ENCODE results near the gene GCNA. TPM values are rescaled to one million over a fixed set of nuclear protein-coding genes. Genes with fewer than 3 reads are reported as not detected.

GCNA gene
- total and polyA plus RNA-seq, 10 of the 15 experiments (the other 5 are each of a cell fraction or from before 2014, with no cell fraction given) = 0.37 to 1.6 (median 0.90) TPM

GRCh38 chrX:71619193-71619592 lies 41.0 kb downstream of the GCNA start:
- POLR2A ChIA-PET = interaction anchor here (1.5 to 2.4 kb wide), 4 partner anchors 10 to 85 kb away, joined by 4 to 10 read pairs (median 8); no protein-coding TSS in a partner anchor
- SMC1A ChIA-PET (ENCODE audit: uncharacterized antibody, unreplicated experiment) = interaction anchor here (0.6 to 9.3 kb wide), 11 partner anchors 10 to 104 kb away, joined by 3 to 119 read pairs (median 4); partner anchors contain the start of gene OGT
- Histone ChIP-seq H3K79me2 (ENCODE audit: control insufficient read depth, insufficient read depth, low read length) (peaks cover 22% of the 10 kb centered on the region), H3K4me3 (no peak overlapping the region), H3K4me2 (ENCODE audit: control insufficient read depth, insufficient read depth) (peak overlapping the region; percentile 80), H4K20me1 (ENCODE audit: control insufficient read depth, insufficient read depth) (no peaks in the 10 kb centered on the region), H3K27me3 (replicated peaks in 1 of 2; ENCODE audit: control insufficient read depth in 2 of 2, insufficient read depth in 2 of 2, low read length in 1 of 2) (no peaks in the 10 kb centered on the region), H3K9me3 (replicated peaks; ENCODE audit: control insufficient read depth, insufficient read depth, low read length) (no peaks in the 10 kb centered on the region; the same call in 1 of the 3 replicates), H3K9ac (ENCODE audit: control insufficient read depth, insufficient read depth, low read length) (peak overlapping the region; percentile 65), H3K4me1 (ENCODE audit: control insufficient read depth, insufficient read depth, low read length) (peaks cover 48% of the 10 kb centered on the region), H3K36me3 (ENCODE audit: control insufficient read depth in 2 of 2, insufficient read depth in 2 of 2, low read length in 1 of 2) (peaks cover 0 to 3% of the 10 kb centered on the region in 2 experiments; a peak in 2 of 4 replicates), H2AFZ (ENCODE audit: control insufficient read depth, low read depth, low read length) (no peak overlapping the region), H3K27ac (ENCODE audit: control insufficient read depth, insufficient read depth) (peak overlapping the region; percentile 90)
- CTCF ChIA-PET = interaction anchor here (0.7 to 3.4 kb wide), 8 partner anchors 8 to 106 kb away, joined by 3 to 24 read pairs (median 4); no protein-coding TSS in a partner anchor
- peak; percentile 39 for ATAC-seq
- FAIRE-seq = no peak
- in situ Hi-C loops (cut with MboI) (loop anchor here (5.0 kb wide), 1 partner anchor 33 kb away; no protein-coding TSS in a partner anchor), intact Hi-C loops (cut with micrococcal nuclease; ENCODE audit: unreplicated experiment) (loop anchor here (5.0 kb wide), 1 partner anchor 77 kb away; no protein-coding TSS in a partner anchor)
- no peak for DNase-seq (ENCODE audit: low read depth, low spot score)
- RAD21 ChIA-PET (ENCODE audit: unreplicated experiment) = interaction anchor here (0.9 to 3.8 kb wide), 9 partner anchors 14 to 88 kb away, joined by 3 to 24 read pairs (median 9); no protein-coding TSS in a partner anchor
- no TSS peak for BruUV-seq (replicated peaks)
- WGBS (ENCODE audit: insufficient coverage, insufficient replicate concordance, low lambda C conversion rate, missing lambda C conversion rate) = 56% methylated on average over 8 of the region's 8 CpGs
- TF ChIP-seq SMC3 (IDR thresholded peaks at IDR 0.05; ENCODE audit: borderline replicate concordance, low read length) = no peak
- TF ChIP-seq ZBTB4 (CRISPR knock-in tag; IDR thresholded peaks at IDR 0.05) = no peak
- TF ChIP-seq, protein P1, sequence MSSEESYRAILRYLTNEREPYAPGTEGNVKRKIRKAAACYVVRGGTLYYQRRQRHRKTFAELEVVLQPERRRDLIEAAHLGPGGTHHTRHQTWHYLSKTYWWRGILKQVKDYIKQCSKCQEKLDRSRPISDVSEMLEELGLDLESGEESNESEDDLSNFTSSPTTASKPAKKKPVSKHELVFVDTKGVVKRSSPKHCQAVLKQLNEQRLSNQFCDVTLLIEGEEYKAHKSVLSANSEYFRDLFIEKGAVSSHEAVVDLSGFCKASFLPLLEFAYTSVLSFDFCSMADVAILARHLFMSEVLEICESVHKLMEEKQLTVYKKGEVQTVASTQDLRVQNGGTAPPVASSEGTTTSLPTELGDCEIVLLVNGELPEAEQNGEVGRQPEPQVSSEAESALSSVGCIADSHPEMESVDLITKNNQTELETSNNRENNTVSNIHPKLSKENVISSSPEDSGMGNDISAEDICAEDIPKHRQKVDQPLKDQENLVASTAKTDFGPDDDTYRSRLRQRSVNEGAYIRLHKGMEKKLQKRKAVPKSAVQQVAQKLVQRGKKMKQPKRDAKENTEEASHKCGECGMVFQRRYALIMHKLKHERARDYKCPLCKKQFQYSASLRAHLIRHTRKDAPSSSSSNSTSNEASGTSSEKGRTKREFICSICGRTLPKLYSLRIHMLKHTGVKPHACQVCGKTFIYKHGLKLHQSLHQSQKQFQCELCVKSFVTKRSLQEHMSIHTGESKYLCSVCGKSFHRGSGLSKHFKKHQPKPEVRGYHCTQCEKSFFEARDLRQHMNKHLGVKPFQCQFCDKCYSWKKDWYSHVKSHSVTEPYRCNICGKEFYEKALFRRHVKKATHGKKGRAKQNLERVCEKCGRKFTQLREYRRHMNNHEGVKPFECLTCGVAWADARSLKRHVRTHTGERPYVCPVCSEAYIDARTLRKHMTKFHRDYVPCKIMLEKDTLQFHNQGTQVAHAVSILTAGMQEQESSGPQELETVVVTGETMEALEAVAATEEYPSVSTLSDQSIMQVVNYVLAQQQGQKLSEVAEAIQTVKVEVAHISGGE (CRISPR knock-in tag; IDR thresholded peaks at IDR 0.05) = no peak
- TF ChIP-seq SP1 (IDR thresholded peaks at IDR 0.05; ENCODE audit: low read depth, low read length) = peak; percentile 35
- TF ChIP-seq ZNF622 (IDR thresholded peaks at IDR 0.05) = no peak
- TF ChIP-seq RBBP5 (conservative IDR thresholded peaks at IDR 0.05) = no peak
- no peak for TF ChIP-seq SUPT20H (IDR thresholded peaks at IDR 0.05; ENCODE audit: borderline replicate concordance, control insufficient read depth, low read depth, low read length)
- peak; percentile 59; the same call in 1 of the 2 replicates for TF ChIP-seq PKNOX1 (IDR thresholded peaks at IDR 0.05)
- no peak for TF ChIP-seq NR2C1 (IDR thresholded peaks at IDR 0.05)
- no peak for TF ChIP-seq IRF3 (IDR thresholded peaks at IDR 0.05)
- TF ChIP-seq SIN3A (IDR thresholded peaks at IDR 0.05; ENCODE audit: low read depth, low read length) = no peak
- no peak for TF ChIP-seq MYB (IDR thresholded peaks at IDR 0.05; ENCODE audit: borderline replicate concordance, low read depth, low read length)
- TF ChIP-seq CEBPB (IDR thresholded peaks at IDR 0.05; ENCODE audit: borderline replicate concordance in 1 of 2, low read depth in 2 of 2, low read length in 2 of 2) = no peak
